ENCODE measurements around the gene CYB5D1.

DNA sequence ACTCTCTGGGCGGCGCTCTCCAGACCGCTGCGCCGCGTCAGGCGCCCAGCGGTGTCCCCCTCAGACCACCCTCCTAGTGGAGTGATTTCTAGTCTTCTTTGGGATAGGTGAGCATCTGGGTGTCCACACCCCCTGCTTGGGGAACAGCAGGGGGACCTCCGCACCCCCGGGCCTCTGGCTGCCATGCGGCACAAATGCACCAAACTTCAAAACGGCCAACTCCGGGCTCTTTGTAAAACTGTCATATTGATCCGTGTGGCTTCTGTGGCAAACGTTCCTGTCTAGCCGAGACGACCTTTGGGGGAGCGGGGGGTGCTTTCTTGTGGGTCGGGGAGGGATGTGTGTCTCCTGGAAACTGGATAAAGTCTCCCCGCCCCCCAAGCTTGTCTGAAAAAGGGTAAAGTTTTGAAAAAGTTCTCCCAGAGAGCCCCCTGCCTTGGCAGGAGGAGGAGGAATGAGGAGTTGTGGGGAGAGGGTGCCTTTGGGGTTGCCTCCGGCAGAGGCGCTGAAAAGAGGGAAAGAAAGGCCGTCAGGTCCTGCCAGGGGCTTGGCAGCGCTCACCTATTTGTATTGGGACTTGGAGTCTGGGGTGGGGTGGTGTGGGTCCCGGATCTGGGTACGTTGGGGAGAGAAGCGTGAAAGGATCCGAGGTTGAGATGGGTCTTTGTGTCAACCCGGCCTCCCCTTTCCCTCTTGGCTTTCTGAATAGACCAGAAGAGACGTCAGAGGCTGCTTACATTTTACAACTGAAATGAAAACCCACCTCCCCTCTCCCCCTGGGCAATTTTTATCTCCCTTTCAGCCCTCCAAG lies 28.6 kb downstream of the CYB5D1 start:
- TF ChIP-seq, protein P1, sequence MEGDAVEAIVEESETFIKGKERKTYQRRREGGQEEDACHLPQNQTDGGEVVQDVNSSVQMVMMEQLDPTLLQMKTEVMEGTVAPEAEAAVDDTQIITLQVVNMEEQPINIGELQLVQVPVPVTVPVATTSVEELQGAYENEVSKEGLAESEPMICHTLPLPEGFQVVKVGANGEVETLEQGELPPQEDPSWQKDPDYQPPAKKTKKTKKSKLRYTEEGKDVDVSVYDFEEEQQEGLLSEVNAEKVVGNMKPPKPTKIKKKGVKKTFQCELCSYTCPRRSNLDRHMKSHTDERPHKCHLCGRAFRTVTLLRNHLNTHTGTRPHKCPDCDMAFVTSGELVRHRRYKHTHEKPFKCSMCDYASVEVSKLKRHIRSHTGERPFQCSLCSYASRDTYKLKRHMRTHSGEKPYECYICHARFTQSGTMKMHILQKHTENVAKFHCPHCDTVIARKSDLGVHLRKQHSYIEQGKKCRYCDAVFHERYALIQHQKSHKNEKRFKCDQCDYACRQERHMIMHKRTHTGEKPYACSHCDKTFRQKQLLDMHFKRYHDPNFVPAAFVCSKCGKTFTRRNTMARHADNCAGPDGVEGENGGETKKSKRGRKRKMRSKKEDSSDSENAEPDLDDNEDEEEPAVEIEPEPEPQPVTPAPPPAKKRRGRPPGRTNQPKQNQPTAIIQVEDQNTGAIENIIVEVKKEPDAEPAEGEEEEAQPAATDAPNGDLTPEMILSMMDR (IDR thresholded peaks at IDR 0.05) = no peak
- TF ChIP-seq POLR2A (IDR thresholded peaks at IDR 0.05) (peak in 1 of 2 donors; percentile 2), EP300 (IDR thresholded peaks at IDR 0.05) (no peak)

Data from tibial nerve (tissue), 4 donors.